ENCODE measurements around the gene ZDHHC21.

DNA sequence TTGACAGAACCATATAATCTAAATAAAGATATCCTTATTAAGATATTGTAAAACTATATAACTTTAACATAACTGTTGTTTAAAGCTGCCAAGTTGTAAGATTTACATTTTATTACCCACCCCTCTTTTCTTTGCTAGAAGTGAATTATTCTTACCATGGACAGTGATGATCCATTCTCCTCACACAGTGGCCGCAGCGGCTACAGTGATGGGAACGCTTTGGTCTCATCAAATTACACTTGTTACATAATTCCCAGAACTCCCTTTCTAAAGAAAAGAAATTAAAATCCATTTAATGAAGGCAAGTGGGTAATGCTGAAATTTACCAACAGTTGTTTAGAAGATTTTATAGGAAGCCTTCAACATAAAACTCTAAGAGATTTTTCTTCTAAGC lies 31.2 kb downstream of the ZDHHC21 start:
- TF ChIP-seq ZFX (IDR thresholded peaks at IDR 0.05) = no peak
- TF ChIP-seq, protein P1, sequence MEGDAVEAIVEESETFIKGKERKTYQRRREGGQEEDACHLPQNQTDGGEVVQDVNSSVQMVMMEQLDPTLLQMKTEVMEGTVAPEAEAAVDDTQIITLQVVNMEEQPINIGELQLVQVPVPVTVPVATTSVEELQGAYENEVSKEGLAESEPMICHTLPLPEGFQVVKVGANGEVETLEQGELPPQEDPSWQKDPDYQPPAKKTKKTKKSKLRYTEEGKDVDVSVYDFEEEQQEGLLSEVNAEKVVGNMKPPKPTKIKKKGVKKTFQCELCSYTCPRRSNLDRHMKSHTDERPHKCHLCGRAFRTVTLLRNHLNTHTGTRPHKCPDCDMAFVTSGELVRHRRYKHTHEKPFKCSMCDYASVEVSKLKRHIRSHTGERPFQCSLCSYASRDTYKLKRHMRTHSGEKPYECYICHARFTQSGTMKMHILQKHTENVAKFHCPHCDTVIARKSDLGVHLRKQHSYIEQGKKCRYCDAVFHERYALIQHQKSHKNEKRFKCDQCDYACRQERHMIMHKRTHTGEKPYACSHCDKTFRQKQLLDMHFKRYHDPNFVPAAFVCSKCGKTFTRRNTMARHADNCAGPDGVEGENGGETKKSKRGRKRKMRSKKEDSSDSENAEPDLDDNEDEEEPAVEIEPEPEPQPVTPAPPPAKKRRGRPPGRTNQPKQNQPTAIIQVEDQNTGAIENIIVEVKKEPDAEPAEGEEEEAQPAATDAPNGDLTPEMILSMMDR (conservative IDR thresholded peaks at IDR 0.05) = no peak

Measured in C4-2B (cell line).